Testis (tissue), 2 donors: ENCODE data around the gene SYPL1.

Experiments
- POLR2A ChIP-seq: fragments of 450-650 bp; IDR thresholded peaks from one replicate; pipeline ENCODE4 v1.6.1; 2017; ENCODE audit warnings: antibody characterized with exemption, mild to moderate bottlenecking, moderate library complexity
- TF ChIP-seq, protein P1 (sequence below), 3 experiments: fragments of 450-650 bp in 2 of 3; fragments of 200-600 bp in 1 of 3; sonication (generic) in 1 of 3; IDR thresholded peaks; one replicate each; pipeline ENCODE4 v1.5.1; 2016 to 2019; ENCODE audit warnings: antibody characterized with exemption in 3 of 3, mild to moderate bottlenecking in 2 of 3, moderate library complexity in 1 of 3

DNA sequence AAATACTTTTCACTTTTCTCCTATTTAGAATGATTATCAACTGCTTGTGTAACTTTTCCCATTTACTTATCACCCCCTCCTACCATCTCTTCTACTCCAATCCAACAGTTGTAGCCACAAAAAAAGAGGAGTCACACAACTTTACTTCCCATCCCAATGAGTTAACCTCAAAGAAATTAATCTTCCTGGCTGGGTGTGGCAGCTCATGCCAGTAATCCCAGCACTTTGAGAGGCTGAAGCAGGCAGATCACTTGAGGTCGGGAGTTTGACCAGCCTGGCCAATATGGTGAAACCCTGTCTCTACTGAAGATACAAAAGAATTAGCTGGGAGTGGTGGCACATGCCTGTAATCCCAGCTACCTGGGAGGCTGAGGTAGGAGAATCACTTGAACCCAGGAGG lies 19.9 kb downstream of the SYPL1 start:
- TF ChIP-seq, protein P1, sequence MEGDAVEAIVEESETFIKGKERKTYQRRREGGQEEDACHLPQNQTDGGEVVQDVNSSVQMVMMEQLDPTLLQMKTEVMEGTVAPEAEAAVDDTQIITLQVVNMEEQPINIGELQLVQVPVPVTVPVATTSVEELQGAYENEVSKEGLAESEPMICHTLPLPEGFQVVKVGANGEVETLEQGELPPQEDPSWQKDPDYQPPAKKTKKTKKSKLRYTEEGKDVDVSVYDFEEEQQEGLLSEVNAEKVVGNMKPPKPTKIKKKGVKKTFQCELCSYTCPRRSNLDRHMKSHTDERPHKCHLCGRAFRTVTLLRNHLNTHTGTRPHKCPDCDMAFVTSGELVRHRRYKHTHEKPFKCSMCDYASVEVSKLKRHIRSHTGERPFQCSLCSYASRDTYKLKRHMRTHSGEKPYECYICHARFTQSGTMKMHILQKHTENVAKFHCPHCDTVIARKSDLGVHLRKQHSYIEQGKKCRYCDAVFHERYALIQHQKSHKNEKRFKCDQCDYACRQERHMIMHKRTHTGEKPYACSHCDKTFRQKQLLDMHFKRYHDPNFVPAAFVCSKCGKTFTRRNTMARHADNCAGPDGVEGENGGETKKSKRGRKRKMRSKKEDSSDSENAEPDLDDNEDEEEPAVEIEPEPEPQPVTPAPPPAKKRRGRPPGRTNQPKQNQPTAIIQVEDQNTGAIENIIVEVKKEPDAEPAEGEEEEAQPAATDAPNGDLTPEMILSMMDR (IDR thresholded peaks at IDR 0.05): no peak
- no peak for TF ChIP-seq POLR2A
